GM20431 (cell line): Measurements from ENCODE around the gene NLGN4Y.

Experiments used
- in situ Hi-C: fragments of 300-500 bp; cut with MseI, MboI; formaldehyde crosslinking; loops from one replicate; pipeline ENCODE4 v1.15.0; 2020; ENCODE audit warnings: low sequenced_read_pairs; ENCODE audit not compliant: unreplicated experiment

NLGN4Y gene

DNA sequence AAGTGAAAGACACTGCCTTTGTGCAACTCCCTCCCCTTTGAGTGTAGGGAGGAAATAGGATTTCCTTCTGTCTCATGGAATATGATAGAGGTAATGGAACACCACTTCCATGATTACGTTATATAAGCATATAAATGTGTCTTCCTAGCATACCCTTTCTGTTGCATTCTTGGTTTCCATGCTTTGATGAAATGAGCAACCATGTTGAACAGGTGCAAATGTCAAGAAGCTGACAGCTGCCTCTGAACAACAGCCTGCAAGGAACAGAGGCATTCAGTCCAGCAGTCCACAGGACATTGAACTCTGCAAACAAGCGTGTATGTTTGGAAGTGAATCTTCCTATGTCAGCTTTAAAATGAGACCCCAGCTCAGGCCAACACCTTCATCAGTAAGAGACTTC is 117.5 kb downstream of the NLGN4Y start:
- in situ Hi-C loops, result no loop called here

DNA sequence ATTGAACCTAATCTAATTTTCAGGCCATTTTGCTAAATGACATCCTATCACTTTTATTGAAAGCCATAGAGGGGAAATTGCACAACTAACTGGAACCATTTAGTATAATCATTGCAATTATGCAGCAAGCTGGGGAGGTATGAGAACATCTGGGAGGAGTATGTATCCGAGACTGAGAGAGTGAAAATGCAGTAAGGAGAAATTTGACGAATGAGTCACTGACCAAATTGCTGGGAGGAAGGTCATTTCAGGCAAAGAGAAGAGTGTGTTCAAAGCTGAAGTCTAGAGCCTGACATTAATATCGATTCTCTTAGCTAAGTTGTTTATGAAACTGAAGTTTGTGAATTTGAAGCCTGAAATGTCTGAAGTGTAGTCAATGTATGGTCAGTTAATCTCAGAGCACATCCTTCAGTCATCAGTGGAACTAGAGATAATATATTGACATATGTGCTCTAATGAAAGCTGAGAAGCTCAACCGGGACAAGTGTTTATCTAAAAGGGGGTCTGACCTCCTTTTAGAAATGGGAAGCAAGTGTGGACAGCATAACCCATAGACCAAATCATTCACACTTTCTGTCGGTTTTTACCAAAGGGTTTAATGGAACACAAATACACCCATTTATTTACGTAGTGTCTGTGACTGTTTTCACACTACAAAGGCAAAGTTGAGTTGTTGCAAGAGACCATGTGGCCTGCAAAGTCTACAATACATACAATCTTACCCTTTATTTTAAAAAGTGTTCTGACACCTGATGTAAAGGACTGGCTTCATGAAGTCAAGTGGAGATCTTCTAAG is 120.0 kb downstream of the NLGN4Y start:
- in situ Hi-C loops, result no loop called here

DNA sequence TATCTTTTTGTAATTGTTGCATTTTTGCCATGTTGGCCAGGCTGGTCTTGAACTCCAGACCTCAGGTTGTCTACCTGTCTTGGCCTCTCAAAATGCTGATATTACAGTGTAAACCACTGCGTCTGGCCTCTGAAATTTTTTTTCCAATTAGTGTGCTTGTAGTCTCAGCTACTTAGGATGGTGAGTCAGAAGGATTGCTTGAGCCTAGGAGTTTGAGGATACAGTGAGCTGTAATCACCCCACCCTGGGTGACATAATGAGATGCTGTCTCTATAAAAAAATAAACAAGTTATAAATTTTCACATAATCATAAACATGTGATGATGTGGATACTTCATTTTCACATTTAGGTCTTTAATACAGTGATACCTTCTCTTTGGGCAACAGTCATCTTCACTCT is 154.9 kb downstream of the NLGN4Y start:
- in situ Hi-C loops, result no loop called here

DNA sequence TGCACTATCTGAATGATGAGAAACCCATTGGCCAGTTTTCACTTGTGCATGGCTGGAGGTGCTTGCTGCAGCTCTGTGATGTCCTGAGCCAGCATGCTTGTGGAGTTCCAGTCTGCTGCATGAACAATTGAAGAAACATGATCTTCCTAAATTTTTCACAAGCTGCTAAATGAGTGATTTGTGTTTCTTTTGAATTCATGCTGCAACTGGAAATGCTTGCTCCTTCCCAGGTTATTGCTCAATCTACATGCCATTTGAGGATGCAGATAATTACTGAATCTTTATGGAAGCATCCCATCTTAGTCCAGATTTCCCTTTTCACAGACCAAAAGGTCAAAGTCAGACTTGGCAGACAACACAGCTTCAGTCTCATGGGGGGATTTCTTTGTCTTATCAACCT is 170.2 kb downstream of the NLGN4Y start:
- in situ Hi-C loops, result no loop called here

DNA sequence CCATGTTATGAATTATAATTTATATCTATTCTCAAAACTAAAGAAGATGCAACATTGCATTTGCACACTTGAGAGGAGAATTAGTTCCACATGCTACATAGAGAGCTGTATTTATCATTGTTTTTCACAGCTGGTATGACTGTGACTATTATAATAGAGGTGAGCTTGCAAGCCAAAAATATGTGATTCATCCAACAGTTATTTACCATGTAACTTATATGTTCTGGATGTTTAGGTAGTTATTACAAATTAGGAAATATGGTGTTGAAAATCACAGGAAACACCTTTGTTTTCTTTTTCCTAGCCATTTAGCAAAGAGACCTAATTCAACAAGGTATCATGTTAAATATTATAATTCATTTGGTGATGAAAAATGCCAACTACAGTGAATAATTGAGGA is 183.8 kb downstream of the NLGN4Y start:
- in situ Hi-C loops, result no loop called here

DNA sequence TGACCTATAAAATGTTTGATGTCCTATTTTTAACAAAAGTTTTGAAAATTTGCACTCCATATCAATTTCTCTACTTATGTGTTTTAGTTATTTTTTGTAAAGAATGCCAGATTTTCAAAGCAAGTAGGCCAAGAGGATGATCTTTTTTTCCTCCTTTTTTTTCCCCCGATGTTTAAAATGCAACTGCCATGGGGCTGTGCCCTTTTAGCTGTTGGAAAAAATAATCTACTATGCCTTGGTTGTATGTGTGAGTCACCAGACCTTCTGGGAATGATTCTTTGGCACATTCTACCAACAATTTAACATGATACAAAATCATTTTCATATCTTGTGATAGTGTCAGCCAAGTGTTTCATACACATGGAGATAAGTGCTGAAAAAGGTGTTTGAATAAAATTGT is 217.3 kb downstream of the NLGN4Y start:
- in situ Hi-C loops, result no loop called here

DNA sequence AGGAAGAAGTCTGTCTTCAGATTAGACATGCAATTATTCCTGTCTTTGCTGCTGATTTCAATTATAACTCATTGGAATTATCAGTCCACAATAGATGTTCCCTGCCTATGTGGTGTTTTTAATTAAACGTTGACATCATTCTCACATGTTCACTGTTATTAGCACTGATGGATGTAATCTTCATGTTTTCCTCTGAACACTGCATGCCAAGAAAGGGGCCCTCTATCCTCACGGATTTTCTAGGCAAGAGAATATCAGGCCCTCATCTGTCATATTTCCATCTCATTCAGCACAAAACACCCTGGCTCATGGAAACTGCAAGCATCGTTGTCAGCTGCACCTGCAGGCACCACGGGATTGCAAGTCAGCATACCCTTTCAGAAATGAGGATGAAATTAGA is 224.0 kb downstream of the NLGN4Y start:
- in situ Hi-C loops, result no loop called here

DNA sequence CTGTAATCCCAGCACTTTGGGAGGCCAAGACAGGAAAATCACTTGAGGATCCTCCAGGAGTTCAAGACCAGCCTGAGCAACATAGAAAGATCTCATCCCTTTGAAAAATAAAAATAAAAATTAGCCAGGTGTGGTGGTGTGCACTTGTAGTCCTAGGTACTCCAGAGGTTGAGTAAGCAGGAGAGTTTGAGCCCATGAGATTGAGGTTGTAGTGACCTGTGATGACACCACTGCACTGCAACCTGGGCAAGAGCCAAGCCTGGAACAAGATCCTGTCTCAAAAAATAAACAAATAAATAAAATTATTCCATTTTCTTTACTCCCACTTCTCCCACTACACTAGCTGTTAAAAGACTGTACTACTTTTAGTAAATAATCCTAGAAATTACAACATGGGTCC is 231.2 kb downstream of the NLGN4Y start:
- in situ Hi-C loops, result no loop called here

DNA sequence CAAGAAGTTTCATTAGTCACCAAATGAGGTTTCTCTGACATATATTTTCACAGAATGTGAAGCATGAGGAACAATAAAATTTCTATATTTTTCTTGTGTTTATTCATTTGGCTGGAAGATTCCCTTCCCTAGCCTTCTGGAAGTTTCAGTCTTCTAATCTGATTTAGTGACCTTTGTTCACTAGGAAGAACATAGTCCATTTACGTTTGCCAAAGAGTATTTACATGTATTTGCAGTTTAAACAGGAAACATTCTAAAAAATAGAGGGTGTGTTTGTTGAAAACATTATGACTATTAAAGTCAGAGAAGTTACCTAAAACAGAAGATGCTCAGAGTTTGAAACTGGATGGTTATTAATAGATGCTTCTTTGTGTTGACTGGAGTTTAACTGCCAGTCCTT is 238.6 kb downstream of the NLGN4Y start:
- in situ Hi-C loops, result no loop called here

DNA sequence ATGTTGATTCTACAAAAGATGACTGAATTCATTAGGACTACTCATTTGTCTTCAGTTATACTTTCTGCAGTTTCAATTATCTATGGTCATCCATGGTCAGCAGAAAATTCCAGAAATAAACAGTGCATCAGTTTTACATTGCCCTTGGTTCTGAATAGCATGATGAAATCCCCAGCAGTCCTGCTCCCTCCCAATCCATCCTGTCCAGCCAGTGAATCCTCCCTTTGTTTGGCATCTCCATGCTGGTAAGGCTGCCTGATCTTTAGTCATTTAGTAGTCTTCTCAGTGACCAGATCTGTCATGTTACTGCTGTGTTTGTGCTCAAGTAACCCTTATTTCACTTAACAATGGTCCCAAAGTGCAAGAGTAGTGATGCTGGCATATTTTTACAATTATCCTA is 239.3 kb downstream of the NLGN4Y start:
- in situ Hi-C loops, result no loop called here

DNA sequence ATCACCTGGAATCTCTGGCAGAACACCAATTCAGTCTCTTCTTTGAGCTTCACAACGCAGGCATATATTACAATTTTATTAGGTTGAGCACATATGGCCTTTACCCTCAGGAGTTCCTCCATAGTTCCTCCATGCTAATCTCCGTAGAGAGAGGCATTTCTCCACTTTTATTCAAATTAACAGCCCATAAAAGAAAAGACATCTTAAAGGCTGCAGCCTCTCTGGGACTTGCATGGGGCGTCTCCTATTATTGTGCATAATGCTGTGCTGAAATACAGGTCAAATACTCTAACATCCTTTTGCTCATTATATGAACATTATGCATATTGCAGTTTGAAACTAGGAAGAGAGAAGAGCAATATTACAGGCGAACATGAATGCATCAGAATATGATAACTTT is 253.9 kb downstream of the NLGN4Y start:
- in situ Hi-C loops, result no loop called here

DNA sequence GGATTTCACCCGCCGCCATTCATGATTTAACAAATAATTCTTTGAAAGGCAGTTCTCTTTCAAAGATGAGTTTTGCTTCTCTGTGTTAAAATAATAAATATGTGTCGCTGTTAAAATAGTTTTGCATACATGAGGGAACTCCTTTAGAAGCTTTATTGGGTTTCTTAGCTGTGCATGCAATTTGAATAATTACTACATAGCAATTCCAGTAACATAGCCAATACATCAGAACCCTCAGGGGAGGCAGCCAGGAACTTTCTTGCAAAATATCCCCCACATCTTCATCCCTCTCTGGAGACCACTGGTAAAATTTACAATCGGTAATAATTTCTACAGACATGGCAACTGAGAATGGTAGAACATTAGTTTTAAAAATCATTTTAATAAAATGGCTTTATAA is 268.8 kb downstream of the NLGN4Y start:
- in situ Hi-C loops, result no loop called here

DNA sequence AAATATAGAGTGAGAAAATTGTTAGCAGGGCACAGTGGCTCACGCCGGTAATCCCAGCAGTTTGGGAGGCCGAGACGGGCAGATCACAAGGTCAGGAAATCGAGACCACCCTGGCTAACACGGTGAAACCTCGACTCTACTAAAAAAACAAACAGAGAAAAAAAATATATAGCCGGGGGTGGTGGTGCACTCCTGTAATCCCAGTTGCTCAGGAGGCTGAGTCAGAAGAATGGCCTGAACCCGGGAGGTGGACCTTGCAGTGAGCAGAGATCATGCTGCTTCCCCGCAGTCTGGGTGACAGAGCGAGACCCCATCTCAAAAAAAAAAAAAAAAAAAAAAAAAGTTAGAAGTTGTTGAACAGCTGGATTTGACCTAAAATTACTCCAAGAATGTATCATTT is 269.3 kb downstream of the NLGN4Y start:
- in situ Hi-C loops, result no loop called here

DNA sequence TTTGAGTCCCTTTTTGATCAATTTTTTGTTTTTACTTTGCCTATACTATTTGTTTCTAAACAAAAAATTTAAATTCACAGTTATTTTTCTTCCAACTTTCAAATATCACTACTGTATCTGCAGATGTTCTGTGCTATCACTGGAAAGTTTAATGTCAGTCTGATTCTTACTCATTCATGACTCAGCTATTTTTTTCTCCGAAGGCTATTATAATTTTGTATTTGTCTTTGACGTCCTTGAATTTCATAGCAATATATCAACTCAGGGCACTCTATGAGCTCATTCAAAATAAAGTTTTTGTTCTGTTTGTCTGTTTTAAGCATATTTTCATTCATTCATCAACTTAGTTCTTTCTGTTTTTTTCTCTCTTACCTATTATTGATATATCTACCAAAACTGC is 273.7 kb downstream of the NLGN4Y start:
- in situ Hi-C loops, result no loop called here

DNA sequence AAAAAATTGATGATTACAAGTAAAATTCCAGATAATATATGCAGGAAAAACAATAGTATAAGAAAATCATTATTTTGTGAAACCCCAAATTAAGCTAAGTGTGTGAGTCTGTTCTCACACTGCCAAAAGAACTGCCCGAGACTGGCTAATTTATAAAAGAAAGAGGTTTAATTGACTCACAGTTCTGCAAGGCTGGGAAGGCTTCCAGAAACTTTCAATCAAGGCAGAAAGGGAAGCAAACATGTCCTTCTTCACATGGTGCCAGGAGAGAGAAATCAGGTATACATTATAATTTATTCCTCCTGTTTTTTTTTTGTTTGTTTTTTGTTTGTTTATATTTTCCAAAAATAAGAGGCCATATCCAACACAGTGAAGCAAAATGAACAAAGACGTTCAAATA is 276.8 kb downstream of the NLGN4Y start:
- in situ Hi-C loops, result no loop called here

DNA sequence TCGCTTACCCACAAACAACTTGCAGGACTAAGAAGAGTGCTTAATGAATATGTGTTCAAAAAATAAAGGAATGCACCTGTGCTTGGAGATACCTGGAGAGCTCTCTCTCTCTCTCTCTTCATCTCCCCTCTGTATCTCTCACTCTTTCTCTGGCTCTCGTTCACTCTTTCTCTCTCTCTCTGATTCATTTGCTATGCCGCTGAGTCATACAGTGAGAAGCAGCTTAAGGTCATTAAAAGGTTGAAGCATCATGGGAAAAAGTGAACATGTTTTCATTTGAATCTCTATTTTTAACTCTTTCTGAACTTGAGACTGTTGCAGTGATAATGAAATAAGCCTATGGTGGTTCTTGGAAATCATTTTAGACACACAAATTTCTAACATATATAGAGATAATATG is 277.8 kb downstream of the NLGN4Y start:
- in situ Hi-C loops, result no loop called here

DNA sequence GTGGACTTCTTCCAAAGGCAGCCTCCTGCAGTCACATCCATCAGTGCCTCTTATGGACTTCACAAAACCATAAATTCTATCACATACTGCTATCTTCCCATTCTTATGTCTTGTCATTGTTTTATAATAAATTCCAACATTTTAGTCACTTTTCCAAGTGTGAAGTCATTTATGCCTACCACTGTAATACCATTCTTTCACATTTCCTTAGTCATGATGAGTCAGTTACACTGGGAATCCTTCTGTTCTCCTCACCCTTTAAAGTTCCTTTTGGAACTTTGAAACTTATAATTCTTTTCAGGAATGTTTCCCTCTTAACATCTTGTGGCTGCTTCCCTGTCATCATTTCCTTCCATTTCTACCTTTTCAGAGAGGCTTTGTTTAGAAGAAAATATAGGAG is 279.7 kb downstream of the NLGN4Y start:
- in situ Hi-C loops, result no loop called here

DNA sequence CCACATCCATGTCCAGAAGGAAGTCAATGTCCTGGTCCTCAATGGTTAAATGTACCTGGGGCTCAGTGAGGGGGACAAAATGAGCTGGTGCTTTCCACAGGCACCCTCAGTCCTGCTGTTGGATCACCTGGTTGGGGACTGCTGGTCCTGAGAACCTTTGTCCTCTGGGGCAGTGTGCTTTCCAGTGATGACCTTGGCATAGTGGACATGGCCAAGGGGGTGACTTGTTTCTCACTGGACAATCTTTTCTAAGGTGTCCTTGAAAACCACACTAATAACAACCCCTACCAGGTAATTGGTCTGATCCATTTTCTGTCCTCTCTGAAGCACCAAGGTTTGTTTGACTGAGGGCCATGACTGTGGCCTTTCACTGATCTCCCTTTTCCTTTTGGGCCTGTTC is 294.1 kb downstream of the NLGN4Y start:
- in situ Hi-C loops, result no loop called here

DNA sequence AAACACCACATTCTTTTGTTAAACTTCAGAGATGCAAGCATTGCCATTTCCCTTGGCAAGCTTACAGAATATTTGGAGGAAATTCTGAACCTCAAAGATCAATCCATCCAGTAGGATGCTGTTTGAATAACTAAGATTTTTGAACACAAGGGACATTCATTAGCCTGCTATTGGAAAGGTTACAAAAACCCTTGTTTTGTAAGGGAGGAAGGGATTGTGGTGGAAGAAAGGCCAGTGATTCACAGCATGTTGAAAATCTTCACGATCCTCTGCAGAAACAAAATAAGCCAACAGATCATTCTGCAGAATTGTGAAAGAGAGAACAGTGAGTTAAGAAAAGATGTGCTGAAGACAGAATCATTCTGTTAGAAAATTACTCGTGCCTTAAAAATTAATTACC is 297.9 kb downstream of the NLGN4Y start:
- in situ Hi-C loops, result no loop called here

DNA sequence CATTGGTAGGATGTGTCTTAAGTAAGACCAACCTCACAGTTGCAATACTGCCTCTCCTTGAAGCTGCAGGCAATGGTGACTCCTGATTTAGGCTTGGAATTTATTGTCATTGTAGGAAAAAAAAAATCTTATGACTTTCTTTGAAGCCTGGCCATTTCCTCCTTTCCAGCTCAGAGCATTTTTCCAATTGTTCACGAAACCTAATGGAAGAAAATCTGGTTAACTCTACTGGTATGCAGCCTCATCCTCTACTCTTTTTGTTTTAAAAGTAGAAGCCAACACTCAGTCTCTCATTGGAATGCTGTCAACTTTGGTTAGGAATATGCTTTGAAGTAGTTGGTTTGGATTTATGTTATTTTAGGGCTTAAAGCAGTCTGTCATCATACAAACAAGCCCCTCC is 298.6 kb downstream of the NLGN4Y start:
- in situ Hi-C loops, result no loop called here

DNA sequence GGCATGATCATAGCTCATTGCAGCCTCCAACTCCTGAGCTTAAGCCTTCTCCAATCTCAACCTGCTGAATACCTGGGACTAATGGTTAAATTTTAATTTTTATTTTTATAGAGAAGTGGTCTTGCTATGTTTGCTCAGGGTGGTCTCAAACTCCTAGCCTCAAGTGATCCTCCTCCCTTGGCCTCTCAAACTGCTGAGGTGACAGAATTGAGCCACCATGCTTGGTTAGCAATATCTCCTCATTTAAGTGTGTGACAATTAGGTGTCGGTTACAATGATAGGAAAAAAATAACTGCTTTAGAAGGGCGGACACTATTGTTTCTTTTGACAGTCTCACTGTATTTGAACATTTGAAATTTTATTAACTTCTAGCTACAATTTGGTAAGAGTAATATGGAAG is 300.3 kb downstream of the NLGN4Y start:
- in situ Hi-C loops, result no loop called here

DNA sequence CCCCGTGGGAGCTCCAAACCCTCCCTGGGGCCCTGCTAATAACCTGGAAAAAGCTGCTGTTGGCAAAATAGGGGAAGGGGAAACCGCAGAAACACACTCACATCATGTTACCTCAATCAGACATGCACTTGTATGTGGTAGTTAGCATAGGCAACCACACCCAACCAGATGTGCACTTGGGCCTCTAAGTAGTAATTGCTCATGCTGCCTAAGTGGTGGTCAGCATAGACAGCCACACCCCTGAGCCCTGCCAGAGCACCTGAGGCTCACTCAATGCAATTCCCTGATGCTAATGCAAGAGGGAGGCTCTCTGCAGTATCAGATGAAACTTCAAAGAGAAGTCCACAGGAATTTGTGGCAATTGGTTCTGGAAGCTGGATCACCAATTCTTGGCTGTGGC is 301.4 kb downstream of the NLGN4Y start:
- in situ Hi-C loops, result no loop called here

DNA sequence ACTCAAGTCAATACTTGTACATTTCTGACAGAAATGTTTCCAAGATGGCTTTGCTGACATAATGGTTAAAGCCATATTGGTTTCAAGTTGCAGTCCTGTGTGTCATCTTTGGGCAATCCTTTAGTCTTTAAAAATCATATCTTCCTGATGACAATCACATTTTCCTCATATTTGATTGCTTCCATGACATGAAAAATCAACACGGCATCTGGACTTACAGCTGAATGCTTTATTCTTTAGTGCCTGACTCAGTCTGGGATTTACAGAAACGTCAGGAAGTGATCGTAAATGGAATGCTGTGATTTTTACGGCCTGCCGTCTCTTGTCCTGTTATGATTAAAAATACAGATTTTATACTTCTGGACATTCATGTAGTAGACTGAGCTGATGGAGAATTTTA is 304.2 kb downstream of the NLGN4Y start:
- in situ Hi-C loops, result no loop called here
